Measurements from ENCODE around the gene REEP6.

Gene REEP6

GRCh38 chr19:1503089-1503924 is 12.3 kb downstream of the REEP6 start:
- Histone ChIP-seq H3K4me3 (no peak overlapping the region), H3K27ac (no peak overlapping the region)

GRCh38 chr19:1503925-1504773 is 13.2 kb downstream of the REEP6 start:
- Histone ChIP-seq H3K4me3 (no peak overlapping the region), H3K27ac (no peak overlapping the region)

DNA sequence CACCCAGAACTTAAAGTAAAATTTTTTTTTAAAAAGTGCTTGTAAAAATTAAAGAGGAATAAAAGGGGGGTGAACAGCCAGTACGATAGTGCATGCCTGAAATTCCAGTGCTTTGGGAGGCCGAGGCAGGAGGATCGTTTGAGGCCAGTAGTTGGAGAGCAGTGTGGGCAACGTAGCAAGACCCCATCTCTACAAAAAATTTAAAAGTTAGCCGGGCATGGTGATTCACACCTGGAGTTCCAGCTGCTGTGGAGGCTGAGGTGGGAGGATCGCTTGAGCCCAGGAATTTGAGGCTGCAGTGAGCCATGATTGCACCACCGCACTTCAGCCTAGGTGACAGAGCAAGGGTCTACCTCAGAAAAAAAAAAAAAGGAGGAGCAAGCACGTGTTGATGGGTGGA is 14.0 kb downstream of the REEP6 start:
- H3K4me3 ChIP-seq, result no peak overlapping the region
- H3K27ac ChIP-seq, result no peak overlapping the region

GRCh38 chr19:1505991-1506881 is 15.3 kb downstream of the REEP6 start:
- no peak overlapping the region for H3K4me3 ChIP-seq
- H3K27ac ChIP-seq, result no peak overlapping the region

DNA sequence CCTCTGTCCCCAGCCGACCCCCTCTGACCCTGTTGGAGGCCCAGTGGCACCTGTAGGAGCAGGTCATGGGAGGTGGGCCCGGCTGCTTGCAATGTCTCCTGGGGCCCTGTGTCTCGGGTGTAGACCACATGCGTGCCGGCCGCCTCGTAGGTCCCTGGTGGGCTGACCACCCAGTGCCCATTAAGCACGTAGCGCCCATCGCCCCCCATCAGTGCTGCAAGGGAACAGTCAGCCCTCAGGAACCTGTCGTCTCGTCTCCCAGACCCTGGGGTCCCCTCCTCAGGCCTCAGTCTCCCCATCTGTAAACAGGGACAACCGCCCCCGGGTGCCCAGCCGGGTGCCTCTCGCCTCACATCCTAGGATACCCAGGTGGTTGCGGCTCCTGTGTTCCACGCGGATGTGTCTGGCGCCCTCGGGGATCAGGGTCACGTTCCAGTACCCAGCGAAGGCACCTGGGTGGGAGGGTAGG is 16.2 kb downstream of the REEP6 start:
- H3K4me3 ChIP-seq, result peak overlapping the region in 1 of 7 experiments; percentile 39
- peak overlapping the region in 9 of 21 experiments; percentile 17 to 77 (median 59) for H3K27ac ChIP-seq

GRCh38 chr19:1507763-1508506 is 17.0 kb downstream of the REEP6 start:
- Histone ChIP-seq H3K4me3 (peak overlapping the region in 6 of 7 experiments; percentile 12 to 42 (median 26)), H3K27ac (peak overlapping the region in 15 of 21 experiments; percentile 25 to 77 (median 64))

DNA sequence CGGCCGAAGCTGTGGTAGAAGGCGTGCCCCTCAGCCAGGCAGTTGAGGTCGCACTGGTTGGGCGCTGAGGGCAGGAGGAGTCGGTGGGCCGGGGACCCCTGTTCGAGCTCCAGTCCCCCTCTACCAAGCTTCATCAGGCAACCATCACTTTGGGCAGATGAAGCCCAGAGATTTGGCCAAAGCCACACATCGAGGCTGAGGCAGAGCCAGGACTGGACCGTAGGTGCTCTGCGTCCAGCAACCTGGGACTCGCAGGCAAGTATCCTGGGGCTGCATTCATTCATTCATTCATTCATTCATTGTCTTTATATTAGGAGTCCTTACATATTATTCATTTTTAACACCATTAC is 17.5 kb downstream of the REEP6 start:
- H3K4me3 ChIP-seq, result peak overlapping the region in 4 of 7 experiments; percentile 12 to 42 (median 36)
- H3K27ac ChIP-seq, result peak overlapping the region in 7 of 21 experiments; percentile 34 to 71 (median 59)

DNA sequence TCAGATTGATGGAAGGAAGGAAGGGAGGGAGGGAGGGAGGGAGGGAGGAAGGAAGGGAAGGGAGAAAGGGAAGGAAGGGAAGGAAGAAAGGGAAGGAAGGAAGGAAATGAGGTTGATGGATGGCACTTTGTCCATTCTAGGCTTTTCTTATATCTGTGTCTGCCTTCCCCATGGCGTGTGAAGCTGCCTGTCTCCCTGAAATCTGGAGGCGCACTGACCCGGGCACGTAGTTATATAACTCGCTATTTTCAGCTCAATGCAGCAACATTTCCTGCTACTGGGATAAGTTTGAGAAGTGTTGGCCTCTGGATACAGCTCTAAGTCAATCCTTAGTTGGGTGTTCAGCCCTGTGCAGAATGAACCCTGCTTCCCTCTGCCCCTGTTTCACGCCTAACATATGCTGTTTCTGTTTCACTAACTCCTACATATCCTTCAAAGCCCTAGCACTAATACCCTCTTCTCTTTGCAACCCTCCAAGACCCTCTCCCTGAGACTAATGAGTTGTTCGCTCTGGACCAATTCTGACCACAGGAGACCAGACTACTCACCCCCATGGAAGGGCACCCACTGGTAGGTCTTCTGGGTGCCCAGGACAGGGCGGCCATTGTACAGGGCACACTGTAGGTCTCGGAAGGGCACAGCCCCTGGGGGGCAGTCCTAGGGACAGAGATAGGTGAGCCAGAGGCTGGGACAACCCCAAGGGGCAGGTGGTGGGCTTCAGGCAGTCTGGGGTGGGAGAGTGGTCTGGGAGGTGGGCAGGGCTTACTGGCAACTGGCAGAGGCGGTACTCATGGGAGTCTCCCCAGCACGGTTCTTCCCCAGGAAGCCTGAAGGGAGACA is 18.8 kb downstream of the REEP6 start:
- H3K4me3 ChIP-seq, result no peak overlapping the region
- peak overlapping the region in 1 of 21 experiments; percentile 10 for H3K27ac ChIP-seq

GRCh38 chr19:1510442-1510806 is 19.4 kb downstream of the REEP6 start:
- peak overlapping the region in 1 of 21 experiments; percentile 10 for H3K27ac ChIP-seq

DNA sequence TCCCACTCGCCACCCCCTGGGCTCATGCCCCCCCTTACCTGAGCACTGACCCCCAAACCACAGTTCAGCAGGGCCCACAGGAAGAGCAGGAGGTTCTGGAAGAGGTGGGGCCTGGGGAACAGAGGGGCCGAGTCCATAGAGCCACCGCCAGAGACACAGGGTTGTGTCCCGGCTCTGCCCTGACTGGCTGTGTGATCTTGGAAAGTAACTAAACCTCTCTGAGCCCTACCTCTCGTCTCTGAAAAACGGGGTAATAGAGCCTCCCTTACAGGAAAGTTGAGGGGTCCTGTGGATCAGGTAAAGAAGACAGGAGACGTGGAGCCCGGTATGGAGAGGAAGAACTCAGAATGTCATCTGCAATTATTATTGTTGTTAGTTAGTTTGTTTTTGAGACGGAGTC is 19.8 kb downstream of the REEP6 start:
- no peak overlapping the region for H3K4me3 ChIP-seq

More at GRCh38 chr19:1510442-1510806, 19.4 kb downstream of the REEP6 start:
- H3K4me3 ChIP-seq, result no peak overlapping the region

GRCh38 chr19:1511318-1512317 is 20.6 kb downstream of the REEP6 start:
- H3K27ac ChIP-seq, result no peak overlapping the region
- no peak overlapping the region for H3K4me3 ChIP-seq

More for the DNA sequence above, 19.8 kb downstream of the REEP6 start:
- H3K27ac ChIP-seq, result peak overlapping the region in 1 of 21 experiments; percentile 10

DNA sequence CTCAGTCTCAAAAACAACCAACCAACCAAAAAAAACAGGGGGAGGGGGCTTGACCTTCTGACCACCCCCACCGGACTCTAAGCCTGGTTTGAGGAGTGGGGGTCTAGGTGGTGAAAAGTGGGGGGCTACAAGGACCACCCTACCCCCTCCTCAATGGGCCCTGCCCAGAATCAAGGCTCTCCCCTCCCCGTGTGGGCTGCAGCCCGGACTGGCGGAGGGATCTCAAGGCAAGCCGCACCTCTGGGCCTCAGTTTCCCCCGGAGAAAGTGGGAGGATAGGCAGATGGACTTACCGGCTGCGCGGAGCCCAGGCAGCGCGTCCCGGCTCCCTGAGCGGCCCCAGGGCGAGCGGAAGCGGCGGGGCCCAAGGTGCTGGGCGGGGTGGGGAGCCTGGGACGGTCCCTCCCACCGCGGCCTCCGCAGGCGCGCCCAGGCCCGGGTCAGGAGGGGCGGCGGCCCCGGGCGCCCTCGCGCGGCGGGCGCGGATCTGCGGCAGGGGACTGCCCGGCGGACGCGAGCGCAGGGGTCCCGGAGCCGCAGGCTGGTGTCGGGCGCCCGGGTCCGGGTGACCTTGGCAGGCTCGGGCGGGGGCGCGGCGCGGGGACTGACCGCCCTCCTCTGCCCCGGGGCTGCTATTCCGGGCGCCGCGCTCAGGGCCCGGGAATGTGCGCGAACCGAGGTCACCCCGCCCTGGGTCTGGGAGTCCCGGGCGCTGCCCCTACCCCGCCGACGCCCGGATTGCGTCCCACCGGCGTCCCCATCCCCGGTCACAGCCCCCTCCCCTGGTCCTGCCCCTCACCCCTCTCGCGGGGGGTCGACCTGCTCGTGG is 21.9 kb downstream of the REEP6 start, which contains the start of gene ADAMTSL5:
Gene ADAMTSL5, minus strand, starts transcription at position 349 of the 828 bp plus-strand sequence. CDS start 2,076 bp downstream, outside the sequence.
- H3K27ac ChIP-seq, result peak within 1 kb of the TSS in 9 of 21 experiments; percentile 19 to 80 (median 50)
- H3K4me3 ChIP-seq, result peak within 1 kb of the TSS; percentile 15 to 46 (median 40)

DNA sequence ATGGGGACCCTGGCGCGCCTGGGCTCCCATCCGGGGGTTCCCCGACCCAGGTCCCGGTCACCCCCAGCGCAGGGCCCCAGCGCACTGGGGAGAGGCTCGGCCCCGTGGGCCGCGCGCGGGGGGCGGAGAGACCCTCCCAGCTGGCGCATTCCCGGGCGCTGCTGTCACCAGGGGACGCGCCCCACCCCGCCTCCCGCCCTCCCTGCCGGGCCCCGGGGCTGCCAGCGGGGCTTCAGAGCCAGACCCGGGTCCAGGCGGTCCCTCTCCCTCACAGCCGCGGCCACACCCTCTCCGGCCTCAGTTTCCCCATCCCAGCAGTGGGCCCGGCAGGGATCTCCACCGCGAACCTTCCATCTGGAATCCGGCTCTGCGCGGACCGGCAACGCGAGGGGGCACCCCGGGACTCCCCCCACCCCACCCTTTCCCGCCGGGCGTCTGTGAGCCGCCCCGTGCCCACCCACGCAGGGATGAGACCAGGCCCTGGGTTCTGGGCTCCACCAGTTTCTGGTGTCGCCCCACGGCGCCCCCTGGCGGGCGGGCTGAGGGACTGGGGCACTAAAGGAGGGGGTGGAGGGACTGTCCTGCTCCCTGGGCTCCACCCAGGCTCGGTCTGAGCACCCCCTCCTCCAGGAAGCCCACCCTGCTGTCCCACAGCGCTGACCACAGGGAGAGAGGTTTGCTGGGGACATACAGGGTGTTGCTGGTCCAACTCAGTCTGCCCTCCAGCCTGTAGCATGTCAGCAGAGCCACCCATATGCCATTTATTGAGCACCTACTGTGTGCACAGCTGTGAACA is 22.7 kb downstream of the REEP6 start:
- peak overlapping the region in 9 of 21 experiments; percentile 19 to 80 (median 50) for H3K27ac ChIP-seq
- peak overlapping the region; percentile 15 to 46 (median 40) for H3K4me3 ChIP-seq

DNA sequence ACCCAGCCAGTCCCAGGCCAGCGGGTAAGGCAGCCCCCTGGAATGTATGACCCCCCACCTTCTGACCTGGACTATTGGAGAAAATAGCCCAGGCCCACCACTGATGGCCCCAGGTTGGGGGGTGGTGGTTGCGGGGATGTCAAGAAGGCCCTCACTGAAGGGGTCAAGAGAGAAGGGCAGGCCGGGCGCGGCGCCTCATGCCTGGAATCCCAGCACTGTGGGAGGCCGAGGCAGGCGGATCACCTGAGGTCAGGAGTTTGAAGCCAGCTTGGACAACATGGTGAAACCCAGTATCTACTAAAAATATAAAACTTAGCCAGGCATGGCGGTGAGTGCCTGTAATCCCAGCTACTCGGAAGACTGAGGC is 23.3 kb downstream of the REEP6 start:
- Histone ChIP-seq H3K4me3 (no peak overlapping the region), H3K27ac (no peak overlapping the region)
